HEK293T (cell line): Measurements from ENCODE around the gene CSN1S1.

Source experiments
- ARNT ChIP-seq: fragments of 450-650 bp; IDR thresholded peaks from 2 replicates; pipeline ENCODE4 v1.6.1; 2017; ENCODE audit warnings: mild to moderate bottlenecking
- BHLHE40 ChIP-seq: fragments of 450-650 bp; IDR thresholded peaks from 2 replicates; pipeline ENCODE4 v1.6.1; 2016; ENCODE audit warnings: mild to moderate bottlenecking, moderate library complexity, borderline replicate concordance
- ELF4 ChIP-seq: fragments of 450-650 bp; IDR thresholded peaks from 2 replicates; pipeline ENCODE4 v1.6.1; 2017; ENCODE audit warnings: antibody characterized with exemption
- FOXA1 ChIP-seq: fragments of 450-650 bp; IDR thresholded peaks from 2 replicates; pipeline ENCODE4 v1.6.1; 2016; ENCODE audit warnings: mild to moderate bottlenecking
- FOXK2 ChIP-seq: fragments of 450-650 bp; IDR thresholded peaks from 2 replicates; pipeline ENCODE4 v1.6.1; 2016; ENCODE audit warnings: mild to moderate bottlenecking
- FOXM1 ChIP-seq: fragments of 450-650 bp; IDR thresholded peaks from 2 replicates; pipeline ENCODE4 v1.6.1; 2017; ENCODE audit warnings: mild to moderate bottlenecking, borderline replicate concordance
- HDGF ChIP-seq: fragments of 450-650 bp; IDR thresholded peaks from 2 replicates; pipeline ENCODE4 v1.6.1; 2017; ENCODE audit warnings: antibody characterized with exemption, borderline replicate concordance
- L3MBTL2 ChIP-seq: fragments of 450-650 bp; conservative IDR thresholded peaks from 2 replicates; pipeline ENCODE4 v1.6.1; 2016; ENCODE audit warnings: mild to moderate bottlenecking
- LEF1 ChIP-seq: fragments of 450-650 bp; IDR thresholded peaks from 2 replicates; pipeline ENCODE4 v1.6.1; 2017; ENCODE audit warnings: mild to moderate bottlenecking, borderline replicate concordance
- NFRKB ChIP-seq: fragments of 450-650 bp; IDR thresholded peaks from 2 replicates; pipeline ENCODE4 v1.6.1; 2016; ENCODE audit warnings: mild to moderate bottlenecking, moderate library complexity
- SP1 ChIP-seq: fragments of 450-650 bp; IDR thresholded peaks from 2 replicates; pipeline ENCODE4 v1.6.1; 2017
- SUZ12 ChIP-seq: fragments of 450-650 bp; IDR thresholded peaks from 2 replicates; pipeline ENCODE4 v1.6.1; 2016; ENCODE audit warnings: mild to moderate bottlenecking
- TARDBP ChIP-seq: fragments of 450-650 bp; IDR thresholded peaks from 2 replicates; pipeline ENCODE4 v1.6.1; 2016
- ZNF384 ChIP-seq: fragments of 450-650 bp; IDR thresholded peaks from 2 replicates; pipeline ENCODE4 v1.6.1; 2016

GRCh38 chr4:69894721-69895120 lies 36.1 kb upstream of the CSN1S1 start:
- TF ChIP-seq BHLHE40 (no peak), SUZ12 (no peak), FOXM1 (no peak), ELF4 (no peak), L3MBTL2 (no peak), ARNT (no peak), SP1 (no peak), FOXA1 (no peak), HDGF (no peak), ZNF384 (no peak), TARDBP (no peak), LEF1 (no peak), FOXK2 (no peak), NFRKB (no peak)
